ENCODE measurements around the gene ELOVL6. TPM values are rescaled to one million over a fixed set of nuclear protein-coding genes. Genes with fewer than 3 reads are reported as not detected.

The ELOVL6 gene, protein sequence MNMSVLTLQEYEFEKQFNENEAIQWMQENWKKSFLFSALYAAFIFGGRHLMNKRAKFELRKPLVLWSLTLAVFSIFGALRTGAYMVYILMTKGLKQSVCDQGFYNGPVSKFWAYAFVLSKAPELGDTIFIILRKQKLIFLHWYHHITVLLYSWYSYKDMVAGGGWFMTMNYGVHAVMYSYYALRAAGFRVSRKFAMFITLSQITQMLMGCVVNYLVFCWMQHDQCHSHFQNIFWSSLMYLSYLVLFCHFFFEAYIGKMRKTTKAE
- 18.1 and 19.8 TPM in 2 replicates for total RNA-seq
- 12.8 and 14.4 TPM in 2 replicates for polyA plus RNA-seq

DNA sequence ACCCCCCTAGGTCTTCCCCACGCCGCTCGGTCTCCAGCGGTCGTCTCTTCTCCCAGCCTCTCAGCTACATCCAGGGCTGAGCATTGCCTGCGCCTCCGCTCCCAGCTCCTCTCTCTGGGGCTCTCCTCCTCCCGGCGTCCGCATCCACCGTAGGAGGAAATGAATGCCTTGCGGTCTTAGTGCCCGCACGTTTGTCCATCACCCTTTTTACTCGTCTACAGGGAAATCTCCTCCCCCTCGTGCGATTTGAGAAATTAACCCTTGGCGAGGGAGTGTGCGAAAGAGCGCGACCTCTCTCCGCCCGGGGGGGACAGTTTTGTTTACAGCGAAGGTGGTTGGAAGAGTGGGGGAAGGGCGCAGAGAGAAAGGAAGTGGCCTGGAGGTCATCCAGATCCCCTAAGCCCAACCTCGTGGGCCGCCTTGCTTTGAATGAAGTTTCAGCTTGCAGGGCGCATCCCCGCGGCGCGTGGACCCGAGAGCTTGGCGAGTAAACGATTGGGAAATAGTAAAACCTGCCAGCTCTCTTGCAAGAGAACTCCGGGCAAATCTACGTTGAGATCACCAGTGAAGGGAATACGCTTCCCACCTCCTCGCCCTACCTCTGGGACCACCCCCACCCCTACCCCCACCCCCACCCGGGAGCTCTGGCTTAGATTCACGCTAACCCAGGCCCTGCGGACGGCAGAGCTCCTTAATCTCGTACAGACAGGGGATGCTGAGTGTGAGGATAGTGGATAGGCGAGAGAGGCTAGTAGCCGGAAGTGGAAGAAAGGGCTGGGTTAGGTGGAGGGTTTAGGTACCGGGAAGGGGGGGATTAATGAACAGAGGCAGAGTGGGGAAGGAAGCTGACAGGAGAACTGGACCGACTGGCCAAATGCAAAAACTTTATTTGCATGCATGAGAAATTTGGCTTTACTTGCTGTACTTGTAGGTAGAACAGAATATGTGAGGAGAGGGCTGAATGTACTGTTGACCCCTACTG, at the start of gene ELOVL6:
Gene ELOVL6, minus strand, starts transcription at position 181 of the 982 bp plus-strand sequence. CDS start 280 bp downstream, outside the sequence.
- no peaks in the 10 kb centered on the region for H4K20me1 ChIP-seq (ENCODE audit: insufficient read depth, poor library complexity, severe bottlenecking)
- H3K79me2 ChIP-seq = peaks cover 17% of the 10 kb centered on the region
- no peaks in the 10 kb centered on the region for H3K9me2 ChIP-seq (replicated peaks; ENCODE audit: insufficient read depth)
- peak within 1 kb of the TSS; percentile 93 for H3K4me2 ChIP-seq
- DNase-seq (ENCODE audit: low spot score) = peak; percentile 85
- H3K27ac ChIP-seq = peak within 1 kb of the TSS; percentile 94
- no peaks in the 10 kb centered on the region for H3K9me3 ChIP-seq (ENCODE audit: low read depth)
- TF ChIP-seq EZH2 (IDR thresholded peaks at IDR 0.05; ENCODE audit: borderline replicate concordance) (no peak), EZH2phosphoT487 (IDR thresholded peaks at IDR 0.05; ENCODE audit: low read depth, severe bottlenecking, unreplicated experiment) (no peak)
- TF ChIP-seq, protein P1, sequence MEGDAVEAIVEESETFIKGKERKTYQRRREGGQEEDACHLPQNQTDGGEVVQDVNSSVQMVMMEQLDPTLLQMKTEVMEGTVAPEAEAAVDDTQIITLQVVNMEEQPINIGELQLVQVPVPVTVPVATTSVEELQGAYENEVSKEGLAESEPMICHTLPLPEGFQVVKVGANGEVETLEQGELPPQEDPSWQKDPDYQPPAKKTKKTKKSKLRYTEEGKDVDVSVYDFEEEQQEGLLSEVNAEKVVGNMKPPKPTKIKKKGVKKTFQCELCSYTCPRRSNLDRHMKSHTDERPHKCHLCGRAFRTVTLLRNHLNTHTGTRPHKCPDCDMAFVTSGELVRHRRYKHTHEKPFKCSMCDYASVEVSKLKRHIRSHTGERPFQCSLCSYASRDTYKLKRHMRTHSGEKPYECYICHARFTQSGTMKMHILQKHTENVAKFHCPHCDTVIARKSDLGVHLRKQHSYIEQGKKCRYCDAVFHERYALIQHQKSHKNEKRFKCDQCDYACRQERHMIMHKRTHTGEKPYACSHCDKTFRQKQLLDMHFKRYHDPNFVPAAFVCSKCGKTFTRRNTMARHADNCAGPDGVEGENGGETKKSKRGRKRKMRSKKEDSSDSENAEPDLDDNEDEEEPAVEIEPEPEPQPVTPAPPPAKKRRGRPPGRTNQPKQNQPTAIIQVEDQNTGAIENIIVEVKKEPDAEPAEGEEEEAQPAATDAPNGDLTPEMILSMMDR (IDR thresholded peaks at IDR 0.05; ENCODE audit: poor library complexity) = no peak
- peak within 1 kb of the TSS; percentile 95 for H3K4me3 ChIP-seq
- no peaks in the 10 kb centered on the region for H3K36me3 ChIP-seq (replicated peaks; ENCODE audit: insufficient read depth, low read depth)
- H3K27me3 ChIP-seq = no peaks in the 10 kb centered on the region
- peaks cover 21% of the 10 kb centered on the region for H3K4me1 ChIP-seq (ENCODE audit: insufficient read depth)
- whole genome bisulfite sequencing (ENCODE audit: low lambda C conversion rate, missing lambda C conversion rate) = 2% methylated on average over 47 of the region's 48 CpGs
- H2AFZ ChIP-seq = peak within 1 kb of the TSS; percentile 98

DNA sequence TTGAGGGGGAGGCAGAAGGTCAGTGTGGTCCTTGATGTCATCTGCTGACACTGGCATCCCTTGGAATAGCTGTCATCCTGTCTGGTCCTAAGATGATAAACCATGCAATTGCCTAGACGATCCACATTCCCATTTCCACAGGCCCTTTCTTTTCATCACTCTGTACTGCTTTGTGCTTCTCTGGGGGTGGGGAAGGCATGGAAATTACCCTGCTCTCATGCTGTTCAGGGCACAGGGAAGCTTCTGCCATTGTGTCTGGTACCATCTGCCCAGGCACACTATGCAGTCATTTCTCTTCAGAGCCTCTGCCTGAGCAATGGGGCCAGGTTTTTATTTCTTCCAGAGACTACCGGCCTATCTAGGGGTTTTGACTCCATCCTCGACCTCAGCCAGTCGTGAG, 49.7 kb upstream of the ELOVL6 start:
- no peak for DNase-seq (ENCODE audit: low spot score)
- no peaks in the 10 kb centered on the region for H3K9me2 ChIP-seq (replicated peaks; ENCODE audit: insufficient read depth)
- no peaks in the 10 kb centered on the region for H4K20me1 ChIP-seq (ENCODE audit: insufficient read depth, poor library complexity, severe bottlenecking)
- H3K27ac ChIP-seq = peak overlapping the region; percentile 45
- WGBS (ENCODE audit: low lambda C conversion rate, missing lambda C conversion rate) = 87% methylated on average over 4 of the region's 4 CpGs
- no peak overlapping the region for H3K4me3 ChIP-seq
- H3K36me3 ChIP-seq (replicated peaks; ENCODE audit: insufficient read depth, low read depth) = no peaks in the 10 kb centered on the region
- no peaks in the 10 kb centered on the region for H3K27me3 ChIP-seq
- H3K9me3 ChIP-seq (ENCODE audit: low read depth) = no peaks in the 10 kb centered on the region
- no peaks in the 10 kb centered on the region for H3K4me1 ChIP-seq (ENCODE audit: insufficient read depth)
- TF ChIP-seq EZH2phosphoT487 (IDR thresholded peaks at IDR 0.05; ENCODE audit: low read depth, severe bottlenecking, unreplicated experiment) = no peak
- TF ChIP-seq EZH2 (IDR thresholded peaks at IDR 0.05; ENCODE audit: borderline replicate concordance) = no peak
- TF ChIP-seq, protein P1 (IDR thresholded peaks at IDR 0.05; ENCODE audit: poor library complexity) = no peak
- no peak overlapping the region for H2AFZ ChIP-seq
- no peak overlapping the region for H3K4me2 ChIP-seq
- no peaks in the 10 kb centered on the region for H3K79me2 ChIP-seq

DNA sequence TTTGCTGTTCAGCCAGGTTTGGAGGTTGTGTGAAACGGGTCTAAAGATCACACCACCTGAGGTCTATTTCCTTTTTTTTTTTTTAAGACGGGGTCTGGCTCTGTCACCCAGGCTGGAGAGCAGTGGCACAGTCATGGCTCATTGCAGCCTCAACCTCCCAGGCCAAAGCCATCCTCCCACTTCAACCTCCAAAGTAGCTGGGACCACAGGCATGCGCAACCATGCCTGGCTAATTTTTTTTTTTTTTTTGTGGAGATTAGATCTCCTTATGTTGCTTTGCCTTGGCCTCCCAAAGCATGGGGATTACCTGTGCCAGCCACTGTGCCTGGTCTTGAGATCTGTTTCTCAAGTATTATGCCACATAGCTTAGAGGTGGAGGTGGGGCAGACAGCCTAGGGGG, 49.2 kb upstream of the ELOVL6 start:
- 86% methylated on average over 3 of the region's 3 CpGs for WGBS (ENCODE audit: low lambda C conversion rate, missing lambda C conversion rate)
- Histone ChIP-seq H3K4me2 (no peak overlapping the region), H4K20me1 (ENCODE audit: insufficient read depth, poor library complexity, severe bottlenecking) (no peaks in the 10 kb centered on the region), H2AFZ (no peak overlapping the region), H3K9me2 (replicated peaks; ENCODE audit: insufficient read depth) (no peaks in the 10 kb centered on the region), H3K9me3 (ENCODE audit: low read depth) (no peaks in the 10 kb centered on the region), H3K27ac (no peak overlapping the region), H3K4me1 (ENCODE audit: insufficient read depth) (no peaks in the 10 kb centered on the region), H3K36me3 (replicated peaks; ENCODE audit: insufficient read depth, low read depth) (no peaks in the 10 kb centered on the region), H3K4me3 (no peak overlapping the region), H3K27me3 (no peaks in the 10 kb centered on the region), H3K79me2 (no peaks in the 10 kb centered on the region)
- no peak for TF ChIP-seq EZH2phosphoT487 (IDR thresholded peaks at IDR 0.05; ENCODE audit: low read depth, severe bottlenecking, unreplicated experiment)
- no peak for TF ChIP-seq EZH2 (IDR thresholded peaks at IDR 0.05; ENCODE audit: borderline replicate concordance)
- DNase-seq (ENCODE audit: low spot score) = no peak

All from hepatocyte (in vitro differentiated cells).